H9 (cell line): ENCODE results near the gene PLEKHF1. TPM values are rescaled to one million over a fixed set of nuclear protein-coding genes. Genes with fewer than 3 reads are reported as not detected.

Source experiments
- DNase-seq: peaks from one replicate; pipeline ENCODE4 v3.0.0-alpha.2; 2017
- H2AFZ ChIP-seq: one replicate; pipeline ENCODE4 v1.6.1; 2013; ENCODE audit warnings: mild to moderate bottlenecking, low read length, control low read depth, moderate library complexity
- H2AK5ac ChIP-seq: 2 replicates; pipeline ENCODE4 v1.6.1; 2013; ENCODE audit warnings: low read length, control low read depth, mixed read lengths; ENCODE audit not compliant: insufficient read length
- H2BK120ac ChIP-seq: one replicate; pipeline ENCODE4 v1.6.1; 2013; ENCODE audit warnings: low read depth, mild to moderate bottlenecking, low read length, control low read depth, inconsistent platforms; ENCODE audit not compliant: poor library complexity, severe bottlenecking
- H2BK12ac ChIP-seq: 2 replicates; pipeline ENCODE4 v1.6.1; 2013; ENCODE audit warnings: low read length, control low read depth, mixed read lengths, low read depth; ENCODE audit not compliant: insufficient read length
- H2BK15ac ChIP-seq: 2 replicates; pipeline ENCODE4 v1.6.1; 2013; ENCODE audit warnings: low read depth, low read length, control low read depth
- H2BK20ac ChIP-seq: one replicate; pipeline ENCODE4 v1.6.1; 2013; ENCODE audit warnings: low read depth, mild to moderate bottlenecking, low read length, control low read depth, inconsistent platforms; ENCODE audit not compliant: poor library complexity, severe bottlenecking
- H2BK5ac ChIP-seq: 2 replicates; pipeline ENCODE4 v1.6.1; 2013; ENCODE audit warnings: low read length, control low read depth, mixed read lengths; ENCODE audit not compliant: insufficient read length
- H3K14ac ChIP-seq: 2 replicates; pipeline ENCODE4 v1.6.1; 2013; ENCODE audit warnings: low read length, control low read depth; ENCODE audit not compliant: insufficient read depth
- H3K18ac ChIP-seq: 2 replicates; pipeline ENCODE4 v1.6.1; 2013; ENCODE audit warnings: low read depth, mild to moderate bottlenecking, mixed read lengths, low read length, control low read depth; ENCODE audit not compliant: insufficient read length
- H3K23ac ChIP-seq: 2 replicates; pipeline ENCODE4 v1.6.1; 2013; ENCODE audit warnings: low read length, control low read depth, mixed read lengths, low read depth; ENCODE audit not compliant: insufficient read length
- H3K23me2 ChIP-seq: 2 replicates; pipeline ENCODE4 v1.6.1; 2013; ENCODE audit warnings: low read depth, mild to moderate bottlenecking, mixed read lengths, low read length, control low read depth; ENCODE audit not compliant: insufficient read length, poor library complexity, severe bottlenecking
- H3K27ac ChIP-seq: 2 replicates; pipeline ENCODE4 v1.5.1; 2013; ENCODE audit warnings: low read length, control low read depth, mixed read lengths, low read depth; ENCODE audit not compliant: insufficient read length
- H3K27me3 ChIP-seq: 2 replicates; pipeline ENCODE4 v1.6.1; 2013; ENCODE audit warnings: low read length, control low read depth, inconsistent platforms; ENCODE audit not compliant: insufficient read depth
- H3K4ac ChIP-seq: 2 replicates; pipeline ENCODE4 v1.6.1; 2013; ENCODE audit warnings: low read depth, mild to moderate bottlenecking, control low read depth, inconsistent platforms, low read length, moderate library complexity
- H3K4me1 ChIP-seq: 2 replicates; pipeline ENCODE4 v1.6.1; 2013; ENCODE audit warnings: low read length, control low read depth, inconsistent platforms; ENCODE audit not compliant: insufficient read depth
- H3K4me2 ChIP-seq: 2 replicates; pipeline ENCODE4 v1.6.1; 2013; ENCODE audit warnings: low read length, control low read depth, mixed read lengths; ENCODE audit not compliant: insufficient read length, insufficient read depth
- H3K56ac ChIP-seq: 2 replicates; pipeline ENCODE4 v1.6.1; 2013; ENCODE audit warnings: low read depth, mild to moderate bottlenecking, mixed read lengths, low read length, control low read depth; ENCODE audit not compliant: insufficient read length
- H3K79me1 ChIP-seq: 2 replicates; pipeline ENCODE4 v1.6.1; 2013; ENCODE audit warnings: low read depth, mild to moderate bottlenecking, moderate library complexity, low read length, control low read depth, inconsistent platforms; ENCODE audit not compliant: insufficient read depth, poor library complexity, severe bottlenecking
- H3K79me2 ChIP-seq: 2 replicates; pipeline ENCODE4 v1.6.1; 2013; ENCODE audit warnings: low read length, control low read depth, inconsistent platforms; ENCODE audit not compliant: insufficient read depth
- H3K9ac ChIP-seq: 2 replicates; pipeline ENCODE4 v1.6.1; 2013; ENCODE audit warnings: low read length, control low read depth, mixed read lengths; ENCODE audit not compliant: insufficient read length; ENCODE audit errors: extremely low read depth
- H3K9me3 ChIP-seq: one replicate; pipeline ENCODE4 v1.6.1; 2013; ENCODE audit warnings: low read depth, low read length, inconsistent platforms; ENCODE audit not compliant: control insufficient read depth
- H3T11ph ChIP-seq: one replicate; pipeline ENCODE4 v1.6.1; 2013; ENCODE audit warnings: mild to moderate bottlenecking, low read length, control low read depth, inconsistent platforms
- H4K20me1 ChIP-seq: one replicate; pipeline ENCODE4 v1.6.1; 2013; ENCODE audit not compliant: control insufficient read depth, insufficient read length, insufficient read depth
- H4K5ac ChIP-seq: 2 replicates; pipeline ENCODE4 v1.6.1; 2013; ENCODE audit warnings: low read depth, mild to moderate bottlenecking, mixed read lengths, low read length, control low read depth; ENCODE audit not compliant: insufficient read length
- H4K8ac ChIP-seq: replicated peaks from 2 replicates; pipeline ENCODE4 v1.6.1; 2013; ENCODE audit warnings: low read length, control low read depth, mixed read lengths, low read depth; ENCODE audit not compliant: insufficient read length
- H4K91ac ChIP-seq: 2 replicates; pipeline ENCODE4 v1.6.1; 2013; ENCODE audit warnings: low read depth, mild to moderate bottlenecking, moderate library complexity, mixed read lengths, low read length, control low read depth; ENCODE audit not compliant: insufficient read length
- H3K27ac Mint-ChIP-seq, 3 experiments: 2 replicates in 2 of 3; 3 replicates in 1 of 3; pipeline ENCODE4 v1.8.0; 2020 to 2021; ENCODE audit warnings: mixed read lengths in 3 of 3, mild to moderate bottlenecking in 1 of 3, moderate library complexity in 1 of 3
- H3K27me3 Mint-ChIP-seq: 2 replicates; pipeline ENCODE4 v1.8.0; 2021; ENCODE audit warnings: low read depth, mild to moderate bottlenecking, moderate library complexity, mixed read lengths
- H3K36me3 Mint-ChIP-seq, 3 experiments: 2 replicates in 2 of 3; 3 replicates in 1 of 3; pipeline ENCODE4 v1.8.0; 2020 to 2021; ENCODE audit warnings: low read depth in 3 of 3, mixed read lengths in 3 of 3; ENCODE audit not compliant: insufficient read depth in 1 of 3
- H3K4me1 Mint-ChIP-seq, 2 experiments: 2 replicates each; pipeline ENCODE4 v1.8.0; 2020; ENCODE audit warnings: mixed read lengths in 2 of 2
- H3K4me3 Mint-ChIP-seq, 2 experiments: 2 replicates in 1 of 2; 3 replicates in 1 of 2; pipeline ENCODE4 v1.8.0; 2020 to 2021; ENCODE audit warnings: mild to moderate bottlenecking in 2 of 2, mixed read lengths in 2 of 2, moderate library complexity in 1 of 2
- H3K9me3 Mint-ChIP-seq, 2 experiments: 2 replicates in 1 of 2; 3 replicates in 1 of 2; pipeline ENCODE4 v1.8.0; 2020; ENCODE audit warnings: mild to moderate bottlenecking in 2 of 2, mixed read lengths in 2 of 2, moderate library complexity in 1 of 2
- CTCF ChIP-seq: fragments of 200-600 bp; sonication (generic); conservative IDR thresholded peaks from 3 replicates; pipeline ENCODE4 v1.8.0; 2021; ENCODE audit warnings: antibody characterized with exemption, mild to moderate bottlenecking
- WGBS: extraction: QIAGEN DNeasy Blood & Tissue Kit; methylation state at CpG from one replicate; pipeline ENCODE4 v1.1.7; 2013; ENCODE audit warnings: missing lambda C conversion rate, low lambda C conversion rate, mixed read lengths; ENCODE audit not compliant: insufficient read length; ENCODE audit errors: extremely low coverage; 5-methylcytosine and 5-hydroxymethylcytosine counted together
- total RNA-seq: library from RNA; stranded (reverse); gene quantifications from 2 replicates; pipeline ENCODE4 v1.2.1, GENCODE V29; 2021

The PLEKHF1 gene
- total RNA-seq, 1 experiment from 2014 or later: 4.9 TPM

DNA sequence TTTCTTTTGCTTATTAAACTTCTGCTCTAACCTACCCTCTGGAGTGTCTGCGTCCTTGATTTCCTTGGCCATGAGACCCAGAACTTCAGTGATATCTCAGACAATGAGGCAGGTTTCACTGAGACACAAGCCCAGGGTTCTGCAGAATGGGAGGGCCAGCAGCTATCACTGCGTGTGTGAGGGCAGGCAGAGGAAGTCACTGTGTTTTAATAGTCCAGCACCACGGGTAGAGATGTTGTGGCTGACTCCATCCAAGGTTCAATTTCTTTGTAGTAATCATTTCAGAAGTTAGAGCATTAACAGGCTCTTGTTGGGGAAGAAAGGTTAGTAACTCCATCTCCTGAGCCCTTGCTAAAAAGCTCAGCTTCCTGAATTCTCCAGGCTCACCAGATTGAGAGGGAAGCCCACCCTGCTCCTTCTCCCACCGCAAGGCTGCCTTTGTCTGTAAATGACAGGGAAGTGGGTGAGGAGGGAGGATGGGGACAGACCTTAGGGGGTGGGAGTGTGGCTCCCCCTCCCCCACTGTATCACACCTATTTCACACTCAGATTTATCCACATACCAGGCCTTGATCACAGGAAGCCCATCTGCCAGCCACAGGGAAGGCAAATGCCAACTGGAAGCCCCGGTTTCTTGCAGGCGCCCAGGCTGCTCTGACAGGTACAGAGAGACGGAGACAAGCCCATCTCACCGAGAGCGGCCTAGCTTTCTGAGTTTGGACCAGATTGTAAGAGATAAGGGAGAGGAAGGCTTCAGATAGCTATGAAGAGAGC is 47.7 kb downstream of the PLEKHF1 start:
- no peaks in the 10 kb centered on the region for H3K9me3 Mint-ChIP-seq
- no peak for DNase-seq
- H2AFZ ChIP-seq: no peak overlapping the region

More for the DNA sequence above, 47.7 kb downstream of the PLEKHF1 start:
- Histone ChIP-seq H3K27me3 (no peaks in the 10 kb centered on the region), H3K56ac (no peak overlapping the region), H3K79me1 (no peaks in the 10 kb centered on the region), H3K9me3 (no peaks in the 10 kb centered on the region), H2BK20ac (no peak overlapping the region), H4K8ac (no peak overlapping the region), H3K79me2 (no peaks in the 10 kb centered on the region), H3K27ac (no peak overlapping the region), H2BK5ac (no peak overlapping the region), H4K91ac (no peak overlapping the region), H3K14ac (no peak overlapping the region; the same call in 1 of the 2 replicates), H3T11ph (no peak overlapping the region), H3K9ac (no peak overlapping the region), H3K4me2 (no peak overlapping the region), H4K5ac (no peak overlapping the region), H3K23me2 (peaks cover 4% of the 10 kb centered on the region), H3K23ac (no peak overlapping the region), H2BK15ac (no peak overlapping the region), H3K4ac (no peak overlapping the region), H4K20me1 (no peaks in the 10 kb centered on the region), H3K18ac (no peak overlapping the region), H2BK120ac (no peak overlapping the region), H2AK5ac (no peak overlapping the region), H3K4me1 (no peaks in the 10 kb centered on the region), H2BK12ac (no peak overlapping the region)
- TF ChIP-seq CTCF: no peak
- H3K27me3 Mint-ChIP-seq: no peaks in the 10 kb centered on the region
- no peaks in the 10 kb centered on the region; a peak in 2 of 7 replicates for H3K36me3 Mint-ChIP-seq
- peak overlapping the region in 1 of 2 experiments; percentile 28; a peak in 1 of 5 replicates for H3K4me3 Mint-ChIP-seq
- no CpG with 5 or more reads among the region's 9 CpGs for WGBS
- peak overlapping the region in 1 of 3 experiments; percentile 63; a peak in 1 of 7 replicates for H3K27ac Mint-ChIP-seq
- peaks cover 24 to 32% of the 10 kb centered on the region in 2 experiments for H3K4me1 Mint-ChIP-seq
